Endothelial cell of umbilical vein (primary cell): ENCODE results near the gene SHLD3. TPM values are rescaled to one million over a fixed set of nuclear protein-coding genes. Genes with fewer than 3 reads are reported as not detected.
A peak's percentile ranks its signal among the peaks of the same experiment; 100 is the strongest.

Experiments
- BruUV-seq: library from RNA; stranded (reverse); fragments of 400-500 nt; replicated peaks from 2 replicates; lab custom pipeline; 2021; lab: Mats Ljungman, UMichigan
- CTCF ChIA-PET: fragments of 300-600, 350-600 bp; sonication (Branson Sonifier 250); formaldehyde crosslinking; loops from one replicate; lab custom pipeline; 2021; ENCODE audit warnings: antibody characterized with exemption, inconsistent platforms; lab: Charles Lee
- POLR2A ChIA-PET: fragments of 300-600, 350-600 bp; sonication (Branson Sonifier 250); formaldehyde crosslinking; loops from one replicate; lab custom pipeline; 2021; ENCODE audit warnings: antibody characterized with exemption, inconsistent platforms; lab: Charles Lee
- DNase-seq: peaks from one replicate; pipeline ENCODE4 v3.0.0-alpha.2; 2011; ENCODE audit warnings: low read depth, low spot score
- FAIRE-seq: peaks from 2 replicates; lab custom pipeline; 2011; peaks lifted over from hg19 to GRCh38; lab: Jason Lieb, UNC
- H2AFZ ChIP-seq: 2 replicates; pipeline ENCODE4 v1.6.0; 2012; ENCODE audit warnings: low read depth, low read length, control low read depth, inconsistent platforms
- H3K27ac ChIP-seq: 2 replicates; pipeline ENCODE4 v1.5.1; 2011; ENCODE audit warnings: low read depth, mild to moderate bottlenecking, control low read depth, low read length, moderate library complexity; ENCODE audit not compliant: insufficient read depth
- H3K27me3 ChIP-seq, 2 experiments: 2 replicates each; pipeline versions ENCODE4 v1.6.0 to v1.6.1; 2011; ENCODE audit warnings: low read length in 2 of 2, mixed read lengths in 1 of 2; ENCODE audit not compliant: control insufficient read depth in 2 of 2, insufficient read depth in 2 of 2
- H3K36me3 ChIP-seq, 2 experiments: 2 replicates in 1 of 2; 3 replicates in 1 of 2; pipeline ENCODE4 v1.5.1; 2011; ENCODE audit warnings: low read length in 2 of 2, mild to moderate bottlenecking in 1 of 2, moderate library complexity in 1 of 2; ENCODE audit not compliant: control insufficient read depth in 2 of 2, insufficient read depth in 2 of 2; ENCODE audit errors: extremely low read depth in 1 of 2
- H3K4me1 ChIP-seq: 3 replicates; pipeline ENCODE4 v1.5.1; 2011; ENCODE audit warnings: mild to moderate bottlenecking, low read length; ENCODE audit not compliant: control insufficient read depth, insufficient read depth; ENCODE audit errors: extremely low read depth
- H3K4me2 ChIP-seq: 2 replicates; pipeline ENCODE4 v1.6.1; 2011; ENCODE audit warnings: low read length, control low read depth, mixed read lengths; ENCODE audit not compliant: insufficient read depth
- H3K4me3 ChIP-seq, 3 experiments: fragments of 200-600 bp in 1 of 3; sonication (generic), shearing (Covaris generic) in 1 of 3; replicated peaks in 1 of 3; 2 replicates each; pipeline ENCODE4 v1.5.1; 2011 to 2016; ENCODE audit warnings: control low read depth in 3 of 3, low read length in 3 of 3, mild to moderate bottlenecking in 2 of 3, inconsistent platforms in 1 of 3, low read depth in 1 of 3, moderate library complexity in 1 of 3; ENCODE audit not compliant: insufficient read depth in 1 of 3
- H3K79me2 ChIP-seq: 2 replicates; pipeline ENCODE4 v1.6.0; 2012; ENCODE audit warnings: low read length, inconsistent platforms; ENCODE audit not compliant: control insufficient read depth, insufficient read depth
- H3K9ac ChIP-seq: replicated peaks from 2 replicates; pipeline ENCODE3; 2011; ENCODE audit warnings: low read length, control low read depth; ENCODE audit not compliant: insufficient read depth; ENCODE audit errors: extremely low read depth
- H3K9me1 ChIP-seq: replicated peaks from 3 replicates; pipeline ENCODE4 v1.6.0; 2011; ENCODE audit warnings: mild to moderate bottlenecking, low read length; ENCODE audit not compliant: control insufficient read depth, insufficient read depth; ENCODE audit errors: extremely low read depth
- H3K9me3 ChIP-seq: replicated peaks from 2 replicates; pipeline ENCODE4 v1.5.1; 2012; ENCODE audit warnings: low read length, inconsistent platforms; ENCODE audit not compliant: control insufficient read depth, insufficient read depth
- H4K20me1 ChIP-seq: replicated peaks from 2 replicates; pipeline ENCODE3; 2011; ENCODE audit warnings: mild to moderate bottlenecking, low read length; ENCODE audit not compliant: control insufficient read depth, insufficient read depth; ENCODE audit errors: extremely low read depth
- EZH2 ChIP-seq: IDR thresholded peaks from 2 replicates; pipeline ENCODE4 v1.6.1; 2012; ENCODE audit warnings: borderline replicate concordance, low read depth, mild to moderate bottlenecking, moderate library complexity, low read length, inconsistent platforms; ENCODE audit not compliant: severe bottlenecking
- FOS ChIP-seq: IDR thresholded peaks from 2 replicates; pipeline ENCODE4 v1.6.1; 2011; ENCODE audit warnings: mild to moderate bottlenecking, low read length, moderate library complexity, borderline replicate concordance; ENCODE audit not compliant: insufficient read depth
- GATA2 ChIP-seq: IDR thresholded peaks from 2 replicates; pipeline ENCODE4 v1.7.0; 2011; ENCODE audit warnings: low read depth, mild to moderate bottlenecking, moderate library complexity, mixed read lengths, low read length; ENCODE audit not compliant: insufficient read length, insufficient read depth
- JUN ChIP-seq: IDR thresholded peaks from 2 replicates; pipeline ENCODE4 v1.6.1; 2011; ENCODE audit warnings: borderline replicate concordance, low read depth; ENCODE audit not compliant: insufficient read length, insufficient read depth
- MYC ChIP-seq: IDR thresholded peaks from one replicate; pipeline ENCODE4 v1.6.1; 2011; ENCODE audit warnings: mild to moderate bottlenecking, low read depth, low read length
- POLR2A ChIP-seq: IDR thresholded peaks from 2 replicates; pipeline ENCODE4 v1.6.1; 2012; ENCODE audit warnings: low read depth, mild to moderate bottlenecking, control low read depth, low read length
- POLR2AphosphoS5 ChIP-seq: IDR thresholded peaks from 2 replicates; pipeline ENCODE4 v1.6.1; 2012; ENCODE audit warnings: low read depth, mild to moderate bottlenecking, control low read depth, low read length, moderate library complexity; ENCODE audit not compliant: insufficient read depth
- dilution Hi-C: fragments of 300-500 bp; cut with MboI; formaldehyde crosslinking; loops from one replicate; pipeline ENCODE4 v1.15.0; 2019; ENCODE audit warnings: low sequenced_read_pairs; ENCODE audit not compliant: extremely low pct_ligation_motif_present
- intact Hi-C: fragments of 100-400 bp; cut with micrococcal nuclease; formaldehyde crosslinking; loops from one replicate; pipeline ENCODE4 v1.10.0; 2022
- polyA plus RNA-seq, 4 experiments: library from polyadenylated mRNA; depleted of rRNA in 3 of 4; stranded (reverse) in 3 of 4; unstranded in 1 of 4; fragments of >200 nt; gene quantifications; 2 replicates each; pipeline versions ENCODE4 v1.2.1 to v1.2.3, GENCODE V29; 2011 to 2012; ENCODE audit warnings: missing spikeins in 1 of 4
- total RNA-seq: library from RNA; stranded (reverse); gene quantifications from 2 replicates; pipeline ENCODE4 v1.2.3, GENCODE V29; 2021
- TF ChIP-seq, protein P1 (sequence below), 2 donors: IDR thresholded peaks; 1 replicate in 1 of 2; 2 replicates in 1 of 2; pipeline ENCODE4 v1.5.1; 2011; ENCODE audit warnings: low read length in 2 of 2, mild to moderate bottlenecking in 2 of 2, moderate library complexity in 2 of 2, control low read depth in 1 of 2, inconsistent platforms in 1 of 2, low read depth in 1 of 2; ENCODE audit not compliant: insufficient read depth in 1 of 2; ENCODE audit errors: extremely low read depth in 1 of 2
- TF ChIP-seq, protein P2 (sequence below): IDR thresholded peaks from 2 replicates; pipeline ENCODE4 v1.6.1; 2011; ENCODE audit not compliant: insufficient read depth, insufficient read length

The SHLD3 gene
- total and polyA plus RNA-seq, 2 donors (not counting 3 experiments of a cell fraction or from before 2014, with no cell fraction given), result 1.7 to 3.6 TPM

DNA sequence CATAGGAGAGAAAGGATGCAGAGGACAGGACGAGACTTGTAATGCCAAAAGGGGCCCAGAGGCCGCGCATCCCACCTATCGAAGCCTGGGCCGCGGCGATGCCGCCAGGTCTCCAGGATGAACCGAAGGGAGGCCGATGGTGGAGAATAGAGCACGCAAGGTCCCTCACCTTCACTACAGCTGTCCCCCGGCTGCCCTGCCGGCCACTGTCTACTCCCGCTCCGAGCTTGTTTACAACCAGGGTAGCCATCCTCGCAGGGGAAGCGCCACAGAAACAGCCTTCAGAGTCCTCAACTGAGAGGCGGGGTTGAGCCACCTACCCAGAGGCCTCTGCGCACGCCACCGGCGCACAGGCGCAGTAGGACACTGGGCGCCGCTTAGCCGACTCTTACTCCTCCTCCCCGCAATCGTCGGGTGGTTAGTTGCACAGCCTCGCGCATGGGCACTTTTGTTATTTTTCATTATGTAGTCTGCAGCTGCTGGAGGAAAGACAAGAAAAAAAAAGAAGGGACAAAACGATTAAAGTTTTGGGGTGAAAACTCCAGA lies 729 bp upstream of the SHLD3 start, which contains the start of gene TRIM23:
Gene TRIM23 (minus strand): TSS at position 309 of the 546 bp plus-strand sequence. CDS start 59 bp downstream, at position 250.
- FAIRE-seq, result peak; percentile 71

DNA sequence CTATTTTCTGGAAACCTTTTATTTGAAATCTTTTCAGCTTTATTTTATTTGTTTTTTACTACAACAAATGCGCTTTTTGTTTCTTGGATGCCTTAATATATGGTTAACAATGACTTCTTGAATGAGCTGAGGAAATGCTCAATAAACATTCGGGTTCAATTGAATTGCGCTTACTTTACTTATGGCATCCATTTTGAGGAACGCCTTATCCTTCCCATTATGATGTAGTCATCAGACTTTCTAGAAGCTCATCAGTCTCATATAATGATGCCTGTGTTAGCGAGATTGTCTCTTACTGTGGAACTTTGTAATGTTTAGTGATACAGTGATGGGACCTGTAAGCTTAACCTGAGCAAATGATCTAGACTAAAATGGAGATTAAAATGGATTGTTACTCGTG lies 916 bp downstream of the SHLD3 start:
- BruUV-seq, result no TSS peak
- FAIRE-seq (no peak), DNase-seq (peak; percentile 4)
- Histone ChIP-seq H3K4me3 (peak overlapping the region; percentile 76 to 97 (median 92)), H3K9me3 (no peaks in the 10 kb centered on the region), H3K27me3 (no peaks in the 10 kb centered on the region), H4K20me1 (no peaks in the 10 kb centered on the region), H3K27ac (peak overlapping the region; percentile 84), H3K79me2 (peaks cover 57% of the 10 kb centered on the region), H3K9ac (peak overlapping the region; percentile 85), H3K36me3 (peaks cover 0 to 5% of the 10 kb centered on the region in 2 experiments), H2AFZ (no peak overlapping the region), H3K4me2 (peak overlapping the region; percentile 100), H3K9me1 (no peaks in the 10 kb centered on the region), H3K4me1 (peaks cover 19% of the 10 kb centered on the region)
- POLR2A ChIA-PET, result no interaction called here
- TF ChIP-seq, protein P1, sequence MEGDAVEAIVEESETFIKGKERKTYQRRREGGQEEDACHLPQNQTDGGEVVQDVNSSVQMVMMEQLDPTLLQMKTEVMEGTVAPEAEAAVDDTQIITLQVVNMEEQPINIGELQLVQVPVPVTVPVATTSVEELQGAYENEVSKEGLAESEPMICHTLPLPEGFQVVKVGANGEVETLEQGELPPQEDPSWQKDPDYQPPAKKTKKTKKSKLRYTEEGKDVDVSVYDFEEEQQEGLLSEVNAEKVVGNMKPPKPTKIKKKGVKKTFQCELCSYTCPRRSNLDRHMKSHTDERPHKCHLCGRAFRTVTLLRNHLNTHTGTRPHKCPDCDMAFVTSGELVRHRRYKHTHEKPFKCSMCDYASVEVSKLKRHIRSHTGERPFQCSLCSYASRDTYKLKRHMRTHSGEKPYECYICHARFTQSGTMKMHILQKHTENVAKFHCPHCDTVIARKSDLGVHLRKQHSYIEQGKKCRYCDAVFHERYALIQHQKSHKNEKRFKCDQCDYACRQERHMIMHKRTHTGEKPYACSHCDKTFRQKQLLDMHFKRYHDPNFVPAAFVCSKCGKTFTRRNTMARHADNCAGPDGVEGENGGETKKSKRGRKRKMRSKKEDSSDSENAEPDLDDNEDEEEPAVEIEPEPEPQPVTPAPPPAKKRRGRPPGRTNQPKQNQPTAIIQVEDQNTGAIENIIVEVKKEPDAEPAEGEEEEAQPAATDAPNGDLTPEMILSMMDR (IDR thresholded peaks at IDR 0.05; ENCODE audit: extremely low read depth in 1 of 2, insufficient read depth in 1 of 2, low read depth in 1 of 2, low read length in 2 of 2), result no peak
- TF ChIP-seq POLR2A, result no peak
- no peak for TF ChIP-seq JUN
- no peak for TF ChIP-seq EZH2
- TF ChIP-seq POLR2AphosphoS5, result no peak
- TF ChIP-seq GATA2, result no peak
- no peak for TF ChIP-seq MYC
- TF ChIP-seq FOS, result no peak
- TF ChIP-seq, protein P2, sequence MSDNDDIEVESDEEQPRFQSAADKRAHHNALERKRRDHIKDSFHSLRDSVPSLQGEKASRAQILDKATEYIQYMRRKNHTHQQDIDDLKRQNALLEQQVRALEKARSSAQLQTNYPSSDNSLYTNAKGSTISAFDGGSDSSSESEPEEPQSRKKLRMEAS, result no peak
- intact Hi-C loops (loop anchor here (2.0 to 10.0 kb wide), 3 partner anchors 97 to 519 kb away; partner anchors contain the start of genes ERBIN, NLN, SGTB and SREK1), dilution Hi-C loops (no loop called here)
- CTCF ChIA-PET, result no interaction called here

More for the DNA sequence above, 729 bp upstream of the SHLD3 start, which contains the start of gene TRIM23:
- peak within 1 kb of the TSS; percentile 94 for H2AFZ ChIP-seq
- no peaks in the 10 kb centered on the region for H3K9me3 ChIP-seq
- CTCF ChIA-PET, result interaction anchor here (0.6 to 1.1 kb wide), 3 partner anchors 27 to 719 kb away, joined by 3 to 5 read pairs (median 5); no protein-coding TSS in a partner anchor
- H4K20me1 ChIP-seq, result no peaks in the 10 kb centered on the region
- peak within 1 kb of the TSS; percentile 100 for H3K4me2 ChIP-seq
- H3K9ac ChIP-seq, result peak within 1 kb of the TSS; percentile 85
- no peak for TF ChIP-seq EZH2
- TF ChIP-seq GATA2, result no peak
- peak; percentile 49 for TF ChIP-seq POLR2AphosphoS5
- TF ChIP-seq, protein P2, result no peak
- no peak for TF ChIP-seq MYC
- peak; percentile 78 for TF ChIP-seq POLR2A
- DNase-seq, result peak; percentile 95
- H3K79me2 ChIP-seq, result peaks cover 56% of the 10 kb centered on the region
- peak within 1 kb of the TSS; percentile 84 for H3K27ac ChIP-seq
- no peaks in the 10 kb centered on the region for H3K9me1 ChIP-seq
- H3K4me1 ChIP-seq, result peaks cover 19% of the 10 kb centered on the region
- peak within 1 kb of the TSS; percentile 76 to 97 (median 92) for H3K4me3 ChIP-seq
- H3K27me3 ChIP-seq, result no peaks in the 10 kb centered on the region
- intact Hi-C loops (loop anchor here (2.0 to 10.0 kb wide), 3 partner anchors 99 to 521 kb away; partner anchors contain the start of genes ERBIN, NLN, SGTB and SREK1), dilution Hi-C loops (no loop called here)
- H3K36me3 ChIP-seq, result no peaks in the 10 kb centered on the region
- no TSS peak for BruUV-seq
- POLR2A ChIA-PET, result no interaction called here
